AML-193 (cell line): ENCODE results near the gene LRCH1.
"Not testable (repeated sequence)": the region's sequence is repeated elsewhere in the genome, so short reads cannot be mapped to it uniquely, and the experiment has no call there.

Source experiments
- DNase-seq, 2 experiments: peaks; one replicate each; lab custom pipeline; 2025; lab: John Stamatoyannopoulos, UW

Gene LRCH1, protein sequence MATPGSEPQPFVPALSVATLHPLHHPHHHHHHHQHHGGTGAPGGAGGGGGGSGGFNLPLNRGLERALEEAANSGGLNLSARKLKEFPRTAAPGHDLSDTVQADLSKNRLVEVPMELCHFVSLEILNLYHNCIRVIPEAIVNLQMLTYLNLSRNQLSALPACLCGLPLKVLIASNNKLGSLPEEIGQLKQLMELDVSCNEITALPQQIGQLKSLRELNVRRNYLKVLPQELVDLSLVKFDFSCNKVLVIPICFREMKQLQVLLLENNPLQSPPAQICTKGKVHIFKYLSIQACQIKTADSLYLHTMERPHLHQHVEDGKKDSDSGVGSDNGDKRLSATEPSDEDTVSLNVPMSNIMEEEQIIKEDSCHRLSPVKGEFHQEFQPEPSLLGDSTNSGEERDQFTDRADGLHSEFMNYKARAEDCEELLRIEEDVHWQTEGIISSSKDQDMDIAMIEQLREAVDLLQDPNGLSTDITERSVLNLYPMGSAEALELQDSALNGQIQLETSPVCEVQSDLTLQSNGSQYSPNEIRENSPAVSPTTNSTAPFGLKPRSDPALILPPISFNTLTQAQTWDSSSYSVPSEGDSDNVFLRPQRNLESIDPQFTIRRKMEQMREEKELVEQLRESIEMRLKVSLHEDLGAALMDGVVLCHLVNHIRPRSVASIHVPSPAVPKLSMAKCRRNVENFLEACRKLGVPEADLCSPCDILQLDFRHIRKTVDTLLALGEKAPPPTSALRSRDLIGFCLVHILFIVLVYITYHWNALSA

DNA sequence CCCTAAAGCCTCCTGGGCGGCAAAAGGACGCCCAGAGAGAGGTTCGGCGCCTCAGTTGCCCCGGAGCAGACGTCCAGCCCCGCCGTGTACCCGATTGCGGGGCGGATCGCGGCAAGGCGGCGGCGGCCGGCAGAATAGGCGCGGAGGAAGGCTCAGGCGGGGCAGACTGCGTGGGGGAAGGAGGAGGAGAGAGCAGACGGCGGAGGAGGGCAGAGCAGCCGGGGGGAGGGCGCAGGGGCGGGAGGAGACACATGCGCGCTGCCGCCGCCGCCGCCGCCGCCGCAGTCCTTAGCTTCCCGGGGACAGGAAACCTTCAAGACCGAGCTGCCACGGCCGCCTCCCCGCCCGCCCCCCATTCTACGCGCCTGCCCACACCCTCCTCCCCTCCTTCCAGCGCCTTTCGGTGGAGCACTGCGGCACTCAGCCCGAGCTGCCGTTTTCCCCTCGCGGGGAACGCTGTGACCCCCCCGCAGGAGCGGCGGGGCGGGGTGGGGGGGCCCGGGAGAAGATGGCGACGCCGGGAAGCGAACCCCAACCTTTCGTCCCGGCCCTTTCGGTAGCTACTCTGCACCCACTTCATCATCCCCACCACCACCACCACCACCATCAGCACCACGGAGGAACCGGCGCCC is at the start of gene LRCH1:
Gene LRCH1 (plus strand): TSS at position 282 of the 632 bp plus-strand sequence. CDS start 227 bp downstream, at position 509.
- peak; percentile 92 for DNase-seq

DNA sequence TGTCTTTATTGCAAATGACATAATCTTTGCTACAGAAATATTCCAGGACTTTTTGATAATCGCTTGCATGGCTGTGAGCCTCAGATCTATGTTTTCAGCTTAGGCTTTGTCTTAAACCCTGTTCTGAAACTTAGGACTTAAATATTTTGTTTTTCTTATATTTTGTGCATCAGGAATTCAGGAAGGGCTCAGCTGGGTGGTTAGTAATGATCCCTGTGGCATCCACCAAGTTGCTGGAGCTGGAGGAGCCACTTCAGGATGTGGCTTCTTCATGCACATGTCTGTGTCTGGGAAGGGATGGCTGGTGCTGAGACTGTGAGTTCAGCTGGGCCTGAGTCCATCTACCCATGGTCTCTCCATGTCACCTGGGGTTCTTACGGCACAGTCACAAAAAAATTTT is 48.9 kb upstream of the LRCH1 start:
- no peak for DNase-seq

DNA sequence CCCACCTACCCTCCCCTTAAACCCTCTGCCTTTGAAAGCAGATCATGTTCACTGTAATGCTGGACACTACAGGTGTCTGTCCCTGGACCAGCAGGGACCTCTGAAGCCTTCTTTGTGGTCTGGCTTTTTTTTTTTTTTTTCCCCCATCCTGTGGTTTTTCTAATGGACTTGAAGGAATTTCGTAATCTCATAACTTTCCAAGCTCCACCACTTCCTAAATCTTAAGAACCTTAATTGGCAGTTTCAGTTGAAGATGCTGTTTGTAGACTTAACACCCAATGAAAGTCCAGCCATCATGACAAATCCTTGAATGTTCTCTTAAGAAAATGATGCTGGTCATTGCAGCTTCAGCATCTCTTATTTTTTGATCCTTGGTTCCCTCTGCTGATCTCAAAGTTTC is 45.0 kb upstream of the LRCH1 start:
- peak; percentile 61 to 67 for DNase-seq

DNA sequence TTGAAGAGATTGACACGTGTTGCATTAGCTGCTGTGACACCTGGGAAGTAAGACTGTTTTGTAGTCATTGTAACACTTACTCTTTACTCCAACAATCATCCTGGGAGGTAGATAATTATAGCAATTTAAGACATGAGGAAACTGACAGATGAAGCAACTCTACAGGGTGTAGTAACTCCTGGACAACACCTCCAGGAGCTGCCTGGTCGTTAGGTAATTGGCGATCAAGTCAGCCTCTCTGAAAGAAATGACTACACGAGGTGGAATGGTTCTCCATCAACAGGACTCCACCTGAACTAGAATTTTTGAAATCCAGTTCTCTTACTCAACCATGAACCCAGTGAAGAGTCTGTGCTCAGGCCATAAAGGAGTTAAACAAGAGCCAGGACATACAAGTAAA is 43.0 kb upstream of the LRCH1 start:
- DNase-seq = no peak

DNA sequence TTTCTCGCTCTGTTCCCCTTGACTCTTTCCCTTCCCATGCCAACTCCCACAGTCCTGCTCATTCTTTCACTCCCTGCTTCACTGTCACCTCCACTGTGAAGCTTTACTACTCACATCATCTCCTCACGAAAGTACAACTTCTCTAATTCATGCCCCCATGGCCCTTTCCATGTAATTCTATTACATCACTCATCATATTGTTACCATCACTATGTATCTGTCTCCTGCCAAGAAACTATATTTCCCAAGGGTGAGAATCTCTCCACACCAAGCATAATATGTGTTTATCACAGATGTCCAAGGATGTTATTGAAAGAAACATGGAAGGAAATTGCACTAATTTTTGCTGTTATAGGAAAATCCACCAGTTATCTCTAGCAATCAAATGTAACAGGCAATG is 37.2 kb upstream of the LRCH1 start:
- no peak for DNase-seq

DNA sequence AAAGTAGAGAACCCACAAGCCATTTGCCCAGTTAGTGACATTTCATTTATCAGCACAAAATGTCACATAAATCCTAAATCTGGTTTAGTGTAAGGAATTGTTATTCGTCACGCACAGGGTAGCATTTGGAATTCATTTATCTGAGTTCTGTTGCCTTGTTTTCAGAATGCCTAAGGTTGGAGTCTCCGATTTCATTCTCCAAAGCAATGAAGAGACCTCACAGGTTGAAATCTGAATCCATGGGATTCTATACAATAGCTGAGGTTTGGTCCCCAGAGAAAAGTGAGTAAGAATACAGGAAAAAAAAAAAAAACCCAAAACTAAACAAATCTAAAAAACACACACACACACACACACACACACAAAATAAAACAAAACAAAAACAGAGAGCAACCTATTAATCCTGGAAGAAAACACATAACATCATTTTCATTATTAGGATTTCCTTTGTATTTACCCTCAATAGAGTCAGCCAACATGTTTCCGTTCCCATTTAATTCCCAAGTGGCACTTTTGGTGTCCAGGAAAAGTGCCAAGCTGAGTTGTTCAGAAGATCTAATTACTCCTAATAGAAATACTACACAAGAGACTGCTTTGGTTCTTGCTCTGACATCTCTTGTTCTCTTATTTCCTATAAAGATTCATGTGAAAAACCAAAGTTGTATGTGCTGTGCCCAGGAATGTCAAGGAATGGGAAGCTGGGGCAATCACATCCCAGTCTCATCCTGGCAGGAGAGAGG is 36.2 kb upstream of the LRCH1 start:
- no peak for DNase-seq

DNA sequence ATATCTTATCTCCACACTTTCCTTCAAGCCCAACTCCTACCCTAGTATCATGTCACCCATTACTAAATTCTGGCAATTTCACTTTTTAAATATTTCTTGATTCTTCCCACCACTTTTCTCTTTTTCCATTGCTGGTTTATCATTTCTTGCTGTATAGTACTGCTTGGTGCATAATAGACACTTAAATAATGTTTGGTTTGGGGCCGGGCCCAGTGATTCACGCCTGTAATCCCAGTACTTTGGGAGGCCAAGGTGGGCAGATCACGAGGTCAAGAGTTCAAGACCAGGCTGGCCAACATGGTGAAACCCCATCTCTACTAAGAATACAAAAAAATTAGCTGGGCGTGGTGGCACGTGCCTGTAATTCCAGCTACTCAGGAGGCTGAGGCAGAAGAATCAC is 35.2 kb upstream of the LRCH1 start:
- not testable (repeated sequence) for DNase-seq

DNA sequence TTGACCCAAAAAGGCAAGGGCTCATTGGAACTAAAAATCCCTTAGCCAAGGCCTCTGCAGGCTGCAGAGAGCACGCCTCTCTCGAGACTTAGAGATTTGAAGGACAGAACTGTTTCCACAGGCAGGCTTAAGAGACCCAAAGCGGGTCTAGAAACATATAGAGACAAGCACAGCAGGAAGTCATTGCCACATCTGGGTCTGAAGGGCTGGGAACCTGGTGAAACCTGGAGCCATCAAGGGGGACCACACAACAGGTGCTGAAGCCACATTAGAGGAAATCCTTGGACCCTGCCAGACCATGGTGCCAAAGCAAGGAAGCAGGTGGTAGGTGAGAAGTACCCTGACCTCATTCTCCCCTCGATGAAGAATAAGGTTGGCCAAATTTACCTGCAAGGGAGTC is 33.8 kb upstream of the LRCH1 start:
- DNase-seq = no peak

DNA sequence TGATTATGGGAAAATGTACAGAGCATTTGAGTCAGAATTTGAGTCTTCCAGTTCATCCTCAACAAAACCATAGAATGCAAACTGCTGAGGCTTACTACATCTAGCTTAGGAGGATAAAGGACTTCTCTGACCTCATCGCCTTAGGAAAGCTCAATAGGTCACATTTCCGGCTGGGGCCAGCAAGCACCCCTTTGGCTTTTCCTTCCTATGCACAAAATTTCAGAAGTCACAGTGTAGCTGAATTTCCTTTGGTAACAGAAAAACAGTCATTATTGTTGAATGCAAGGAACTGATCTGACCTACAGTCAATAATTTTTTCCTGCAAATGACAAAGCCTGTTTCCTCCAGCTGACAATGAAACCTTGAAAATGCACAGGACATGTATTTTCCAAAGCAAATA is 32.8 kb upstream of the LRCH1 start:
- DNase-seq = no peak

DNA sequence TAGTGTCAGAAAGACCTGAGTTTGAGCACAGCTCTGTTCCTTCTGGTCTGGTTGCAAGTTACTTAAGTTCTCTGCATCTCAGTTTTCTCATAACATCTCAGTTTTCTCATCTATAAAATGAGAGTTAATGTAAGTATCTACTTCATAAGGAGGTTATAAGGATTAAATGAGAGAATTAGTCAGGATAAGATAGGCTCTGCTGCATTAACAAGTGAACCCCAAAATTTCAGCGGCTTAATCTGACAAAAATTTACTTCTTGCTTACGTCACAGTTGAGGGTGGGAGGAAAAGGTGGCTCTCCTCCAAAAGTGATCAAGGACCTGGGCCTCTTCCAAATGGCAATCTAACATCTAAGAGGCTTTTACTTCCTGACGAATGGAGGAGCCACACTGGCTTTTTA is 31.5 kb upstream of the LRCH1 start:
- DNase-seq = no peak

DNA sequence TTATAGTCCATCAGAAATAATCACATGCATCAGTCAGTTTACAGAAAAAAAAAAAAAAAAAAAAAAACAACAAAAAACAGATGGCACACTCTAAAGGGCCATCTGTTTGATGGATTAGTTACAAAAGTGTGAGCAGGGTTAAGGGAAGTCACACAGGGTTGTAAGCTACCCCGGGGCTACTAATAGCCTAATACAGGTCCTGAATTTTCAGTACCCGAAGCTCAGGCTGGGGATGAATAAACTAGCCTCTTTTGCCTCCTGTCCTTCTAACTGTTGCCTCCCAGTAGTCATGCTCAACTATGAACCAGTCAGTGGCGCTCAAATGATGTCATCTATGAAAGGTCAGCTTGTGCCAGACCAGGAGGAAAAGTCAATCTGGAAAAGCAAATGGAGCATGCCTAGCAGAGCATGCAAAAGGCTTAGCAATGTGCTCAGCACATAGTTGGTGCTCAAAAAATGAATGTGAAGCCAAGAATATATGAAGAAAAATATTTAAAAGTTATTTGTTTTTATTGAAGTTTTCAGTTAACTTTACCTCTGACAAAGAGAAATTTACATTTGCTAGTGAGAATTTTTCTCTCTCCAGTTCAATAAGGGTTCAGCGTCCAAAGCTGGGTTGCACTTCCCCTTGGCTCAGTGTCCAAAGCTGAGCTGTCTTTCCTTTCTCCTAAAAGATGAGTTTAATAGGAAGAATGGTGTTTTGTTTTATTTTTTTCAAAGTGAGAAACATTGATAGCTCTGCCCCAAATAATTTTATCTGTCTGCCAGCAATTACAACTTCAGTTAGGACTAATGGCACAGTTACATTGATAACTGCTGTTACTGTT is 30.8 kb upstream of the LRCH1 start:
- DNase-seq = no peak

DNA sequence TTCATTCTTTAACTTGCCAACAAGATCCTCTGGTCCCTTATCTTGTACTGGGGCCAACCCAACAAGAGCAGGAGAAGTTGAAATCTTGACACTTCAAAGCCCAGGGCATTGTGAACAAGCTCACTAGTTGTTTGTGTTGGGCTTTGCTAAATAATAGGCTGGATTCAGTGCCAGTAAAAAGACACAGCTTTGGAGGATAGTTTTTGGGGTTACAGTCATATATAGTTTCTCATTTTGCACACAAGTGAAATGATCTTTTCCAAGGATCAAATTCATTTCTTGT is 30.3 kb upstream of the LRCH1 start:
- no peak for DNase-seq

DNA sequence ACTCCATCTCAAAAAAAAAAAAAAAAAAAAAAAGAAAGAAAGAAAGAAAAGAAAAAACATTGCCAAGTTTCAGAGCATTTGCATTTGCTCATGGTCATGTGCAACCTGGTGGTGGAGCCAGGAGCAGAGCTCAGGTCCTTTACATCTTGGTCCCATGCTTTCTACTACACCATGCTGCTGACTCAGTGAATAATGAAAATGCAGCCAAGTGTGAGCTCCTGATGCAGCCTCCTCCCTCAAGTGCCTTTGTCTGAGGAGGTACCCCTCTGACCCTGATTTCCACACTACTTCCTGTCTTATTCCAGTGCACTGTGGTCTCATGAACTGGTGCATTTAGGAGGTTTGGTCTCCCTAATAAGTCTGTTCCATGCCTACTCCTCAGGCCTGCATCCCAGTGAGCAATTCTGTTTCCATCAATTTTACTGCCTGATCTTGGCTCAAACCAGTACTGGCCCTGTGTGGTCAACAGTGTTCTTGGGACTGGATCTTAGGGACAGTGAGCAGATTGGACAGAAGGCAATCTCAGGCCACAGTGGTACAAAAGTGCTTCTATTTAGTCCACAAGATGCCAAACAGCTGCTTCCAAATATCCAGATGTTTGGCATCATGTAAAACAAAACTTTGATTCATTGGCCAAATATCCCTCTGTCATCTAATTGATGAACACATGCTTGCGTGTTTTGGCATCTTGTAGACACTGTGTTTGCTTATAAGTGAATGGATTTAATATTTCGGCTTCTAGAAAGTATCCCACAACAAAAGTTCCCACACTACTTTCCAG is 28.8 kb upstream of the LRCH1 start:
- no peak for DNase-seq

DNA sequence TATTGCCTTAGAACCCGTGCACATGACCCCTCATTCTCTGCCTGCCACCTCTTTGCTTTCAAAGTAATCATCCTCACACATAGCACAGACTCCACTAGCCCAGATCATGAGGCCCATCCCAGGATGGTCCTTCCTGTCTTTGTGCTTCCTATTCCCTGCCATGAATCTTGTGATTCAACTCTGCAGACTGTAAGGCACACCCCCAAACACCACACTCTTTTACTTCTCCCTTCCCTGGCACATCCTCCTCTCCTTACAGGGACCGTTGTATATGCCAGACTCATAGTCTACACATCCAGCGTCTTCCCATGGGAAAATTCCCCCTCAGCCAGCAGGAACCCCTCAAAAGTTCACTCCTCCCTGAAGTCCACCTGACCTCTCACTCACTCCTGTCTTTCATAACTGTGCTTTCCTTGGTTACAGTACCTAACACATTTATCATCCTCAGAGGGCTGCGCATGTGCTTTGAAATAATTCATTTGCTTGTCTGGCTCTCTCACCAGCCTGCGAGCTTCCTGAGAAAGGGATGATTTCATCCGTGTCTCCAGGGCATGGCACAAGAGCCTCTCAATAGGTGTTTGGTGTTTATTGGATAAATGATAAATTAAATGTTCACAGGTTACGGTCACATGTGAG is 26.8 kb upstream of the LRCH1 start:
- DNase-seq = no peak

DNA sequence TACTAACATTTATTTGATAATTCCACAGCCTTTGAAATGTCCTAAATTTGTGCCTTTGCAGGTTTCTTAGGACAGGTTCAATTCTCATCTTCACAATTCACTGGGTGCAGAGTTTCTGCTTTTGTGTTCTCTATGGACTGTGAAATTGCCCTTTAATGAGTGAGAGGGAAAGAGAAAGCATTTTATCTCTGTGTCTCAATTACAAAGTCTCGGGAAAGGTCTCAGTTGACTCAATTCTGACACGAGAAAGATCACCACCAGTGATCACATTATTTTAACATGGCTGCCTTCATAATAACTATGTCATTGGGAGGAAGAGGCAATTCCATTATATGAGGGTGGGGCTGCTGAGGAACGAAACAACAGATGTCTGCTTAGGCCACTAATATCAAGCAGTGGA is 26.2 kb upstream of the LRCH1 start:
- DNase-seq = no peak

DNA sequence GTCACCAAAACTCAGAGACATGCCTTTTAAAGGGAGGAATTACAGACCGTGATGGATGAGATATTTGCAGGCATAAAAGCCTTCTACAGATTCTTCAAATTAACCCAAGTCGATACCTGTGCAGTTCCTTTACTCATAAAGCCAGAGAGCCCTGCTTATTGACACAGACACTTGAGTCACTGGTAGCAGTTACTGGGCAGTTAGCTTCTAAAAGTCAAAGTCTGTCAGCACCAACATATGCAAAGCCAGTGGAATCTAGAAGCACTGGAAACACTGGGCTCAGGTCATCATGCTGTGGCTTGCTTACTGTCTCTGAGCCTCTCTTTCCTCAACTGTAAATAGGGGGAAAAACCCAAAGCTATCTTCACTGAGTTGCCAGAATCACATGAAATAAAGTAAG is 25.7 kb upstream of the LRCH1 start:
- DNase-seq = no peak

DNA sequence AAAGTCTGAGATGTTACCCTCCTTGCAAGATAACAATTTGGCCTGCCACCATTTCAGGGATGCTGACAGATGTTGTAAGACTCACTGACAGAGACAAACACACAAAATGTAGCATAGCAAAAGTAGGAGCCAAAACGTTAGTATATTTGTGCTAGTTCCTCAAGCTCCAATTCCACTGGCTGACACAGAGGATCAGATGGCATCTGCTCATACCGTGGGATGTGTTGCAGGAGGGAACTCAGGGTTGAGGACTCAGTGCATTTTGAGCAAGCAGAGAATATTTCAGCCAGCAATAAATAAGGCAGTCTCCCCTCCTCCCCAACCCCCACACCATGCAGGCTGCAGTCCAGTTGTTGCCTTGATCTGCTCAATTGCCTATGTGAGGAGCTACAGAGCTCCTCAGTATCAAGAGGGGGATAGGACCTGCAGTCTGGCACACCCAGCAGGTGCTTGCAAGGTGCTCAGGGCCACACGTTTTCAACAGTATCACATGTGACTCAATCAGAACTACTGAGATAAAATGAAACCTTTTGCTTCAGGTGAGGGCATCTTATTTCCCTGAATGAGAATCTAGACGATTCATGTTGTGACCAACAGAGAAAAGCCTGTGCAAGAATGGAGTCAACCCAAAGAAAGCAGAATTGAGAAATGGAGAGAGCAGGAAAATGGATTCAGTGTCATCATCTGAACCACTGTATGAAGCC is 23.6 kb upstream of the LRCH1 start:
- DNase-seq = no peak

DNA sequence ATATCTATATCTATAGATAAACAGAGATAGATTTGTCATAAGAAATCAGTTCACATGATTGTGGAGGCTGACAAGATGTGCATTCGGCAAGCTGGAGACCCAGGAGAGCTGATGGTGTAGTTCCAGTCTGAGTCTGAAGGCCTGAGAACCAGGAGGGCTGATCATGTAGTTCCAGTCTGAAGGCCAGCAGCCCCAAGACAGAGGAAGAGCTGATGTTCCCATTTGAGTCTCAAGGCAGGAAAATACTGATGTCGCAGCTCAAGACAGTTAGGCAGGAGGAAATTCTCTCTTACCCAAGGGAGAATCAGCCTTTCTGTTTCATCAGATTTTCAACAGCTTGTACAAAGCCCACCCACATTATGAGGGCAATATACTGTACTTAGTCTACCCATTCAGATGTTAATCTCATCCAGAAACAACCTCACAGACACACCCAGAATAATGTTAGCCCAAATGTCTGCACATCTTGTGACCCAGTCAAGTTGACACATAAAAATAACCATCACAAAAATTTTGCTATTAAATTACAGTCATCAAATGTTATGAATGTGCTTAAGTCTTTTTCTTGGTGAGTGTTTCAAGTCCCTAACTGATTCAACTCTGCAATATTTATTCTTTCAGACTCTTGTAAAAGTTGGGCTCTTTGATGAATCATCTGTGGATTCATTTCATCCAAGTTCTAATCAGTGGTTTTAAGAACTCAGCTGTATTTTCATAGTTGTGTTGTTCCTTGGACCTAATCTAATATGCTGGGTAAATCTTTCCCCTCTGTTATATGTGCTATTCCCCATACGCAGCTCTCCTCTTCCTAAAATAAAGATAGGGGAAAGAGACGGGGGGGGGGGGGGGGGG is 22.7 kb upstream of the LRCH1 start:
- DNase-seq = no peak

DNA sequence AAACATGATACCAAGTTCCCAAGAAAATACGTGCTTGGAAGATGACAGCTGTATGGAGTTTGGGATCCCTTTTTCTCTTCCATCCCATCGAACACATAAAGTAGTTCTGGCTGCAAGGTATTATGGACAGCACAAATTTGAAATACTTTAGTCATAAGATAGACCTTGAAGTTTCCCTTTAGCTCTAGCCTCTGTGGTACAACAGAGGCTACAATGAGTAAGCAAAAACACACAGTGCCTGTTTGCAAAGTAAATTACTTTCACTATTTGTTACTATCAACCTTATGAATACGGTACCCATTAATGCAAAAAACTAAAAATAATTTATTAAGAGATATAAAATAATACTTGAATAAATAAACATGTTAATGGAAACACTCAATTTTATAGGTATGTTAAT is 21.0 kb upstream of the LRCH1 start:
- DNase-seq = no peak
